ENCODE results near the gene CDK18. TPM values are rescaled to one million over a fixed set of nuclear protein-coding genes. Genes with fewer than 3 reads are reported as not detected.

The CDK18 gene
- total and polyA plus RNA-seq, 9 of the 15 experiments (the other 6 are each of a cell fraction or from before 2014, with no cell fraction given), result 0.05 to 0.69 (median 0.17) TPM; not detected in 2

- no peak overlapping the region for H3K27ac ChIP-seq (ENCODE audit: extremely low read depth, low read depth, low read length)
- no peak overlapping the region for H3K9ac ChIP-seq (ENCODE audit: insufficient read depth in 1 of 2, low read depth in 2 of 2, low read length in 2 of 2)
- ChIA-PET CTCF (ENCODE audit: low intra/inter-chr PET ratio) (interaction anchor here (6.2 kb wide), 1 partner anchor 128 kb away, joined by 62 read pairs; no protein-coding TSS in a partner anchor), POLR2A (interaction anchor here (0.6 kb wide), 1 partner anchor 566 kb away, joined by 3 read pairs; no protein-coding TSS in a partner anchor)
- peaks cover 0 to 37% of the 10 kb centered on the region in 2 experiments; a peak in 3 of 5 replicates for H3K4me1 ChIP-seq (replicated peaks in 1 of 2; ENCODE audit: control insufficient read depth in 2 of 2, insufficient read depth in 2 of 2, low read length in 2 of 2)
- peaks cover 32 to 86% of the 10 kb centered on the region in 2 experiments; a peak in 4 of 5 replicates for H3K27me3 ChIP-seq (ENCODE audit: control insufficient read depth in 2 of 2, insufficient read depth in 2 of 2, low read length in 2 of 2)
- 10% methylated on average over 5 of the region's 6 CpGs for WGBS (ENCODE audit: insufficient coverage, low coverage, missing lambda C conversion rate)
- intact Hi-C loops (cut with micrococcal nuclease), result no loop called here
- no TSS peak for BruUV-seq (replicated peaks)
- H3K36me3 ChIP-seq (ENCODE audit: control insufficient read depth, insufficient read depth, low read length), result no peaks in the 10 kb centered on the region
- H3K4me2 ChIP-seq (ENCODE audit: insufficient read depth, low read length), result peak overlapping the region; percentile 61; the same call in 1 of the 2 replicates
- FAIRE-seq (peak; percentile 52), ATAC-seq (no peak), DNase-seq (ENCODE audit: extremely low read depth in 1 of 4, low spot score in 3 of 4) (peak in 2 of 4 experiments; percentile 40 to 47)
- H3K9me1 ChIP-seq (ENCODE audit: control insufficient read depth, insufficient read depth, low read length), result no peaks in the 10 kb centered on the region
- H4K20me1 ChIP-seq (replicated peaks; ENCODE audit: control insufficient read depth, insufficient read depth, low read length), result peaks cover 6% of the 10 kb centered on the region
- H3K9me3 ChIP-seq (replicated peaks; ENCODE audit: control insufficient read depth, insufficient read depth, low read depth, low read length), result no peaks in the 10 kb centered on the region
- no peaks in the 10 kb centered on the region for H3K79me2 ChIP-seq (ENCODE audit: control insufficient read depth, insufficient read depth, low read length)
- peak overlapping the region; percentile 86 for H2AFZ ChIP-seq (ENCODE audit: low read depth, low read length)
- in situ Hi-C loops (cut with MboI), result no loop called here
- H3K4me3 ChIP-seq, result no peak overlapping the region
- TF ChIP-seq NFIC (IDR thresholded peaks at IDR 0.05) (no peak), ZNF644 (tag; IDR thresholded peaks at IDR 0.05; ENCODE audit: low read depth) (no peak), NRF1 (conservative IDR thresholded peaks at IDR 0.05 in 1 of 2, IDR thresholded peaks at IDR 0.05 in 1 of 2) (no peak), ZNF431 (CRISPR knock-in tag; IDR thresholded peaks at IDR 0.05) (no peak), SAFB (IDR thresholded peaks at IDR 0.05; ENCODE audit: borderline replicate concordance, low read depth, low read length) (no peak), THRAP3 (IDR thresholded peaks at IDR 0.05; ENCODE audit: borderline replicate concordance) (no peak), HES1 (IDR thresholded peaks at IDR 0.05; ENCODE audit: low read depth) (no peak), TCF15 (CRISPR knock-in tag; IDR thresholded peaks at IDR 0.05) (no peak), HDAC8 (tag; IDR thresholded peaks at IDR 0.05) (no peak), FOSL1 (tag; conservative IDR thresholded peaks at IDR 0.05) (no peak), ZNF444 (CRISPR knock-in tag; IDR thresholded peaks at IDR 0.05) (no peak), HLTF (IDR thresholded peaks at IDR 0.05) (no peak), ZBTB11 (CRISPR knock-in tag; IDR thresholded peaks at IDR 0.05) (no peak), STAG1 (CRISPR knock-in tag; IDR thresholded peaks at IDR 0.05; ENCODE audit: borderline replicate concordance) (no peak), SNIP1 (IDR thresholded peaks at IDR 0.05; ENCODE audit: low read depth) (no peak), SNRNP70 (optimal IDR thresholded peaks at IDR 0.05; ENCODE audit: low read depth, low read length) (no peak), KLF10 (CRISPR knock-in tag; IDR thresholded peaks at IDR 0.05) (no peak)
- TF ChIP-seq, protein P1, sequence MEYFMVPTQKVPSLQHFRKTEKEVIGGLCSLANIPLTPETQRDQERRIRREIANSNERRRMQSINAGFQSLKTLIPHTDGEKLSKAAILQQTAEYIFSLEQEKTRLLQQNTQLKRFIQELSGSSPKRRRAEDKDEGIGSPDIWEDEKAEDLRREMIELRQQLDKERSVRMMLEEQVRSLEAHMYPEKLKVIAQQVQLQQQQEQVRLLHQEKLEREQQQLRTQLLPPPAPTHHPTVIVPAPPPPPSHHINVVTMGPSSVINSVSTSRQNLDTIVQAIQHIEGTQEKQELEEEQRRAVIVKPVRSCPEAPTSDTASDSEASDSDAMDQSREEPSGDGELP (CRISPR knock-in tag; IDR thresholded peaks at IDR 0.05; ENCODE audit: borderline replicate concordance), result no peak
Measured at GRCh38 chr1:205530116-205530515, 25.6 kb downstream of the CDK18 start.
